ENCODE measurements around the gene ZMYM3. TPM values are rescaled to one million over a fixed set of nuclear protein-coding genes. Genes with fewer than 3 reads are reported as not detected.
"Not testable (repeated sequence)": the region's sequence is repeated elsewhere in the genome, so short reads cannot be mapped to it uniquely, and the experiment has no call there.

The ZMYM3 gene
- total and polyA plus RNA-seq, 12 donors, result 23.0 to 77.3 (median 37.9) TPM

GRCh38 chrX:71269801-71270395 lies 16.0 kb upstream of the ZMYM3 start:
- intact Hi-C loops (cut with DNase I), result no loop called here
- no peak for TF ChIP-seq POLR2A (IDR thresholded peaks at IDR 0.05)
- TF ChIP-seq, protein P1, sequence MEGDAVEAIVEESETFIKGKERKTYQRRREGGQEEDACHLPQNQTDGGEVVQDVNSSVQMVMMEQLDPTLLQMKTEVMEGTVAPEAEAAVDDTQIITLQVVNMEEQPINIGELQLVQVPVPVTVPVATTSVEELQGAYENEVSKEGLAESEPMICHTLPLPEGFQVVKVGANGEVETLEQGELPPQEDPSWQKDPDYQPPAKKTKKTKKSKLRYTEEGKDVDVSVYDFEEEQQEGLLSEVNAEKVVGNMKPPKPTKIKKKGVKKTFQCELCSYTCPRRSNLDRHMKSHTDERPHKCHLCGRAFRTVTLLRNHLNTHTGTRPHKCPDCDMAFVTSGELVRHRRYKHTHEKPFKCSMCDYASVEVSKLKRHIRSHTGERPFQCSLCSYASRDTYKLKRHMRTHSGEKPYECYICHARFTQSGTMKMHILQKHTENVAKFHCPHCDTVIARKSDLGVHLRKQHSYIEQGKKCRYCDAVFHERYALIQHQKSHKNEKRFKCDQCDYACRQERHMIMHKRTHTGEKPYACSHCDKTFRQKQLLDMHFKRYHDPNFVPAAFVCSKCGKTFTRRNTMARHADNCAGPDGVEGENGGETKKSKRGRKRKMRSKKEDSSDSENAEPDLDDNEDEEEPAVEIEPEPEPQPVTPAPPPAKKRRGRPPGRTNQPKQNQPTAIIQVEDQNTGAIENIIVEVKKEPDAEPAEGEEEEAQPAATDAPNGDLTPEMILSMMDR (IDR thresholded peaks at IDR 0.05), result no peak
- H3K27ac ChIP-seq, result no peak overlapping the region
- H3K4me3 ChIP-seq, result no peak overlapping the region
- DNase-seq, result no peak
- no peaks in the 10 kb centered on the region for H3K4me1 ChIP-seq (replicated peaks in 1 of 2)
- H3K36me3 ChIP-seq (replicated peaks in 1 of 2), result no peaks in the 10 kb centered on the region
- H3K27me3 ChIP-seq, result no peaks in the 10 kb centered on the region
- WGBS, 4 donors, result 81 to 98% (median 87%) methylated on average over 12 to 19 of the region's 19 CpGs; no CpG with 5 or more reads in 1 of the 4 donors
- H3K9me3 ChIP-seq (replicated peaks in 1 of 3), result no peaks in the 10 kb centered on the region

DNA sequence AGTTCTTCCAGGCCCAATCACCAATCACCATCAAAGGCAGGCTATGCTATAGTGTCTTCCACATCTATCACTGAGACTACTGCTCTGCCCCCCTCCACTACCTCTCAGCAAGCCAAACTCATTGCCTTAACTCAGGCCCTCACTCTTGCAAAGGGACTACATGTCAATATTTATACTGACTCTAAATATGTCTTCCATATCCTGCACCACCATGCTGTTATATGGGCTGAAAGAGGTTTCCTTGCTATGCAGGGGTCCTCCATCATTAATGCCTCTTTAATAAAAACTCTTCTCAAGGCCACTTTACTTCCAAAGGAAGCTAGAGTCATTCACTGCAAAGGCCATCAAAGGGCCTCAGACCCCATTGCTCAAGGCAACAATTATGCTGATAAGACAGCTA lies 14.7 kb upstream of the ZMYM3 start:
- H3K27me3 ChIP-seq; H3K27ac ChIP-seq; H3K4me1 ChIP-seq (replicated peaks in 1 of 2); intact Hi-C loops (cut with DNase I); H3K36me3 ChIP-seq (replicated peaks in 1 of 2); H3K9me3 ChIP-seq (replicated peaks in 1 of 3); DNase-seq; H3K4me3 ChIP-seq: not testable (repeated sequence)

DNA sequence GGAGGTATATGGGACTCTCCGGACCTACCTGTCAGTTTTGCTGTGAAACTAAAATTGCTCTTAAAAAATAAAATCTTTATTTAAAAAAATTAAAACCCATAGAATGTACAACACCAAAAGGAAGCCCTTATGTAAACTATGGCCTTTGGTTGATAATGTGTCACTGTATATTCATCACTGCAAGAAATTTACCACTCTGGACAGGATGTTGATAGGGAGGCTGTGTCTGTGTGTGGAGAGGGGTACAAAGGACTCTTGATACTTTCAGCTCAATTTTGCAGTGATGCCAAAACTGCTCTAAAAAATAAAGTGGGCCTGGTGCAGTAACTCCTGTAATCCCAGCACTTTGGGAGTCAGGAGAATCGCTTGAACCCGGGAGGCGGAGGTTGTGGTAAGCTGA lies 2.9 kb upstream of the ZMYM3 start:
- no peak overlapping the region for H3K27ac ChIP-seq
- peaks cover 0 to 7% of the 10 kb centered on the region in 2 donors for H3K4me1 ChIP-seq (replicated peaks in 1 of 2)
- 77 to 97% (median 92%) methylated on average over 4 of the region's 4 CpGs for WGBS, 4 donors
- no peak for DNase-seq
- no peaks in the 10 kb centered on the region for H3K9me3 ChIP-seq (replicated peaks in 1 of 3)
- H3K4me3 ChIP-seq, result no peak overlapping the region
- intact Hi-C loops (cut with DNase I), result no loop called here
- H3K27me3 ChIP-seq, result peaks cover 12% of the 10 kb centered on the region
- no peaks in the 10 kb centered on the region for H3K36me3 ChIP-seq (replicated peaks in 1 of 2)
- TF ChIP-seq, protein P1 (IDR thresholded peaks at IDR 0.05), result no peak
- TF ChIP-seq POLR2A (IDR thresholded peaks at IDR 0.05), result no peak

DNA sequence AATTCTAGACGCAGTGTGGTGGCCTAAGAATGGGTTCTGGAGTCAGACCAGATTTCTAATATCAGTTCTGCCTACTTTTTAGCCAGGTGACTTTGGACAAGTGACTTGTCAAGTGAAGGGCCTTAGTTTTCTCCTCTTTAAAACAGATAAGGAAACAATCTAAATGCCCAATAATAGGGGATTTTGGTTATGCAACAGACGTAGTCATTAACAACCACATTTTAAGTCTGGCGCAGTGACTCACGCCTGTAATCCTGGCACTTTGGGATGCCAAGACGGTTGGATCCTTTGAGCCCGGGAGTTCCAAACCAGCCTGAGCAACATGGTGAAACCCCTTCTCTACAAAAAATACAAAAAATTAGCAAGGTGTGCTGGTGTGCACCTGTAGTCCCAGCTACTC lies 2.1 kb upstream of the ZMYM3 start:
- 40 to 62% (median 59%) methylated on average over 6 of the region's 6 CpGs for whole genome bisulfite sequencing, 4 donors
- Histone ChIP-seq H3K36me3 (replicated peaks in 1 of 2) (no peaks in the 10 kb centered on the region), H3K4me1 (replicated peaks in 1 of 2) (peaks cover 0 to 7% of the 10 kb centered on the region in 2 donors), H3K4me3 (no peak overlapping the region), H3K27ac (peak overlapping the region; percentile 43 to 92 (median 86)), H3K27me3 (peaks cover 14% of the 10 kb centered on the region), H3K9me3 (replicated peaks in 1 of 3) (no peaks in the 10 kb centered on the region)
- DNase-seq, result peak in 3 of 7 donors; percentile 28 to 49 (median 33)
- intact Hi-C loops (cut with DNase I), result no loop called here
- TF ChIP-seq, protein P1 (IDR thresholded peaks at IDR 0.05), result no peak
- TF ChIP-seq POLR2A (IDR thresholded peaks at IDR 0.05), result no peak

Measured in adrenal gland (tissue), 12 donors.